Endothelial cell of umbilical vein (primary cell): Measurements from ENCODE around the gene ASGR2. TPM values are rescaled to one million over a fixed set of nuclear protein-coding genes. Genes with fewer than 3 reads are reported as not detected.

Experiments used
- BruUV-seq: library from RNA; stranded (reverse); fragments of 400-500 nt; replicated peaks from 2 replicates; lab custom pipeline; 2021; lab: Mats Ljungman, UMichigan
- CTCF ChIA-PET: fragments of 300-600, 350-600 bp; sonication (Branson Sonifier 250); formaldehyde crosslinking; loops from one replicate; lab custom pipeline; 2021; ENCODE audit warnings: antibody characterized with exemption, inconsistent platforms; lab: Charles Lee
- POLR2A ChIA-PET: fragments of 300-600, 350-600 bp; sonication (Branson Sonifier 250); formaldehyde crosslinking; loops from one replicate; lab custom pipeline; 2021; ENCODE audit warnings: antibody characterized with exemption, inconsistent platforms; lab: Charles Lee
- DNase-seq: peaks from one replicate; pipeline ENCODE4 v3.0.0-alpha.2; 2011; ENCODE audit warnings: low read depth, low spot score
- FAIRE-seq: peaks from 2 replicates; lab custom pipeline; 2011; peaks lifted over from hg19 to GRCh38; lab: Jason Lieb, UNC
- H2AFZ ChIP-seq: 2 replicates; pipeline ENCODE4 v1.6.0; 2012; ENCODE audit warnings: low read depth, low read length, control low read depth, inconsistent platforms
- H3K27ac ChIP-seq: 2 replicates; pipeline ENCODE4 v1.5.1; 2011; ENCODE audit warnings: low read depth, mild to moderate bottlenecking, control low read depth, low read length, moderate library complexity; ENCODE audit not compliant: insufficient read depth
- H3K27me3 ChIP-seq, 2 experiments: 2 replicates each; pipeline versions ENCODE4 v1.6.0 to v1.6.1; 2011; ENCODE audit warnings: low read length in 2 of 2, mixed read lengths in 1 of 2; ENCODE audit not compliant: control insufficient read depth in 2 of 2, insufficient read depth in 2 of 2
- H3K36me3 ChIP-seq, 2 experiments: 2 replicates in 1 of 2; 3 replicates in 1 of 2; pipeline ENCODE4 v1.5.1; 2011; ENCODE audit warnings: low read length in 2 of 2, mild to moderate bottlenecking in 1 of 2, moderate library complexity in 1 of 2; ENCODE audit not compliant: control insufficient read depth in 2 of 2, insufficient read depth in 2 of 2; ENCODE audit errors: extremely low read depth in 1 of 2
- H3K4me1 ChIP-seq: 3 replicates; pipeline ENCODE4 v1.5.1; 2011; ENCODE audit warnings: mild to moderate bottlenecking, low read length; ENCODE audit not compliant: control insufficient read depth, insufficient read depth; ENCODE audit errors: extremely low read depth
- H3K4me2 ChIP-seq: 2 replicates; pipeline ENCODE4 v1.6.1; 2011; ENCODE audit warnings: low read length, control low read depth, mixed read lengths; ENCODE audit not compliant: insufficient read depth
- H3K4me3 ChIP-seq, 3 experiments: fragments of 200-600 bp in 1 of 3; sonication (generic), shearing (Covaris generic) in 1 of 3; replicated peaks in 1 of 3; 2 replicates each; pipeline ENCODE4 v1.5.1; 2011 to 2016; ENCODE audit warnings: control low read depth in 3 of 3, low read length in 3 of 3, mild to moderate bottlenecking in 2 of 3, inconsistent platforms in 1 of 3, low read depth in 1 of 3, moderate library complexity in 1 of 3; ENCODE audit not compliant: insufficient read depth in 1 of 3
- H3K79me2 ChIP-seq: 2 replicates; pipeline ENCODE4 v1.6.0; 2012; ENCODE audit warnings: low read length, inconsistent platforms; ENCODE audit not compliant: control insufficient read depth, insufficient read depth
- H3K9ac ChIP-seq: replicated peaks from 2 replicates; pipeline ENCODE3; 2011; ENCODE audit warnings: low read length, control low read depth; ENCODE audit not compliant: insufficient read depth; ENCODE audit errors: extremely low read depth
- H3K9me1 ChIP-seq: replicated peaks from 3 replicates; pipeline ENCODE4 v1.6.0; 2011; ENCODE audit warnings: mild to moderate bottlenecking, low read length; ENCODE audit not compliant: control insufficient read depth, insufficient read depth; ENCODE audit errors: extremely low read depth
- H3K9me3 ChIP-seq: replicated peaks from 2 replicates; pipeline ENCODE4 v1.5.1; 2012; ENCODE audit warnings: low read length, inconsistent platforms; ENCODE audit not compliant: control insufficient read depth, insufficient read depth
- H4K20me1 ChIP-seq: replicated peaks from 2 replicates; pipeline ENCODE3; 2011; ENCODE audit warnings: mild to moderate bottlenecking, low read length; ENCODE audit not compliant: control insufficient read depth, insufficient read depth; ENCODE audit errors: extremely low read depth
- EZH2 ChIP-seq: IDR thresholded peaks from 2 replicates; pipeline ENCODE4 v1.6.1; 2012; ENCODE audit warnings: borderline replicate concordance, low read depth, mild to moderate bottlenecking, moderate library complexity, low read length, inconsistent platforms; ENCODE audit not compliant: severe bottlenecking
- FOS ChIP-seq: IDR thresholded peaks from 2 replicates; pipeline ENCODE4 v1.6.1; 2011; ENCODE audit warnings: mild to moderate bottlenecking, low read length, moderate library complexity, borderline replicate concordance; ENCODE audit not compliant: insufficient read depth
- GATA2 ChIP-seq: IDR thresholded peaks from 2 replicates; pipeline ENCODE4 v1.7.0; 2011; ENCODE audit warnings: low read depth, mild to moderate bottlenecking, moderate library complexity, mixed read lengths, low read length; ENCODE audit not compliant: insufficient read length, insufficient read depth
- JUN ChIP-seq: IDR thresholded peaks from 2 replicates; pipeline ENCODE4 v1.6.1; 2011; ENCODE audit warnings: borderline replicate concordance, low read depth; ENCODE audit not compliant: insufficient read length, insufficient read depth
- MYC ChIP-seq: IDR thresholded peaks from one replicate; pipeline ENCODE4 v1.6.1; 2011; ENCODE audit warnings: mild to moderate bottlenecking, low read depth, low read length
- POLR2A ChIP-seq: IDR thresholded peaks from 2 replicates; pipeline ENCODE4 v1.6.1; 2012; ENCODE audit warnings: low read depth, mild to moderate bottlenecking, control low read depth, low read length
- POLR2AphosphoS5 ChIP-seq: IDR thresholded peaks from 2 replicates; pipeline ENCODE4 v1.6.1; 2012; ENCODE audit warnings: low read depth, mild to moderate bottlenecking, control low read depth, low read length, moderate library complexity; ENCODE audit not compliant: insufficient read depth
- dilution Hi-C: fragments of 300-500 bp; cut with MboI; formaldehyde crosslinking; loops from one replicate; pipeline ENCODE4 v1.15.0; 2019; ENCODE audit warnings: low sequenced_read_pairs; ENCODE audit not compliant: extremely low pct_ligation_motif_present
- intact Hi-C: fragments of 100-400 bp; cut with micrococcal nuclease; formaldehyde crosslinking; loops from one replicate; pipeline ENCODE4 v1.10.0; 2022
- polyA plus RNA-seq, 4 experiments: library from polyadenylated mRNA; depleted of rRNA in 3 of 4; stranded (reverse) in 3 of 4; unstranded in 1 of 4; fragments of >200 nt; gene quantifications; 2 replicates each; pipeline versions ENCODE4 v1.2.1 to v1.2.3, GENCODE V29; 2011 to 2012; ENCODE audit warnings: missing spikeins in 1 of 4
- total RNA-seq: library from RNA; stranded (reverse); gene quantifications from 2 replicates; pipeline ENCODE4 v1.2.3, GENCODE V29; 2021
- TF ChIP-seq, protein P1 (sequence below): IDR thresholded peaks from 2 replicates; pipeline ENCODE4 v1.6.1; 2011; ENCODE audit not compliant: insufficient read depth, insufficient read length
- TF ChIP-seq, protein P2 (sequence below), 2 donors: IDR thresholded peaks; 1 replicate in 1 of 2; 2 replicates in 1 of 2; pipeline ENCODE4 v1.5.1; 2011; ENCODE audit warnings: low read length in 2 of 2, mild to moderate bottlenecking in 2 of 2, moderate library complexity in 2 of 2, control low read depth in 1 of 2, inconsistent platforms in 1 of 2, low read depth in 1 of 2; ENCODE audit not compliant: insufficient read depth in 1 of 2; ENCODE audit errors: extremely low read depth in 1 of 2

ASGR2 gene
- total and polyA plus RNA-seq, 2 donors (not counting 3 experiments of a cell fraction or from before 2014, with no cell fraction given) = not detected

DNA sequence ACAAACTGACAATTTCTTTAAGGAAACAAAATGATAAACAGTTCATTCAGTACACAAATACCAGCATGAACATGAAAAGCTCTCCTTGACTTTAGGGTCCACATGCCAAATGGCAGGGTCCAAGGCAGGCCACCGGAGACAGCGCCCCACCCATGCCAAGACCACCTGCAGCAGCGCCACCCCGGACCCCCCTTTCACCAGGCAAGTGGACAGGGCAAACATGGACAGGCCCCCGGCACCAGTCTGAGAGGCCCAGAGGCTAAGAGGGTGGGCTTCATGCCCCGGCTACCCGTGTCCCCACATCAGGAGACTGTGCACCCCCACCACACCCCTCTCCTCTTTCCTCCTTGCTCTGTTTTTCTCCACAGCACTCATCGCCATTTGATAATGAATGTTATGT lies 14.7 kb upstream of the ASGR2 start:
- FAIRE-seq (no peak), DNase-seq (no peak)
- no TSS peak for BruUV-seq
- ChIA-PET POLR2A (no interaction called here), CTCF (interaction anchor here (1.5 kb wide), 1 partner anchor 83 kb away, joined by 4 read pairs; no protein-coding TSS in a partner anchor)
- no peak overlapping the region for H3K9ac ChIP-seq
- intact Hi-C loops = loop anchor here (10.0 kb wide), 1 partner anchor 1205 kb away; the partner anchor contains the start of gene ODF4
- H3K79me2 ChIP-seq = no peaks in the 10 kb centered on the region
- no peaks in the 10 kb centered on the region for H4K20me1 ChIP-seq
- no peaks in the 10 kb centered on the region for H3K9me3 ChIP-seq
- dilution Hi-C loops = no loop called here
- no peak overlapping the region for H3K4me2 ChIP-seq
- no peaks in the 10 kb centered on the region for H3K27me3 ChIP-seq
- H2AFZ ChIP-seq = no peak overlapping the region
- no peaks in the 10 kb centered on the region for H3K36me3 ChIP-seq
- H3K9me1 ChIP-seq = no peaks in the 10 kb centered on the region
- no peak overlapping the region for H3K4me3 ChIP-seq
- TF ChIP-seq FOS (no peak), JUN (no peak), POLR2AphosphoS5 (no peak), EZH2 (no peak), POLR2A (no peak), GATA2 (no peak), MYC (no peak)
- TF ChIP-seq, protein P1, sequence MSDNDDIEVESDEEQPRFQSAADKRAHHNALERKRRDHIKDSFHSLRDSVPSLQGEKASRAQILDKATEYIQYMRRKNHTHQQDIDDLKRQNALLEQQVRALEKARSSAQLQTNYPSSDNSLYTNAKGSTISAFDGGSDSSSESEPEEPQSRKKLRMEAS = no peak
- TF ChIP-seq, protein P2, sequence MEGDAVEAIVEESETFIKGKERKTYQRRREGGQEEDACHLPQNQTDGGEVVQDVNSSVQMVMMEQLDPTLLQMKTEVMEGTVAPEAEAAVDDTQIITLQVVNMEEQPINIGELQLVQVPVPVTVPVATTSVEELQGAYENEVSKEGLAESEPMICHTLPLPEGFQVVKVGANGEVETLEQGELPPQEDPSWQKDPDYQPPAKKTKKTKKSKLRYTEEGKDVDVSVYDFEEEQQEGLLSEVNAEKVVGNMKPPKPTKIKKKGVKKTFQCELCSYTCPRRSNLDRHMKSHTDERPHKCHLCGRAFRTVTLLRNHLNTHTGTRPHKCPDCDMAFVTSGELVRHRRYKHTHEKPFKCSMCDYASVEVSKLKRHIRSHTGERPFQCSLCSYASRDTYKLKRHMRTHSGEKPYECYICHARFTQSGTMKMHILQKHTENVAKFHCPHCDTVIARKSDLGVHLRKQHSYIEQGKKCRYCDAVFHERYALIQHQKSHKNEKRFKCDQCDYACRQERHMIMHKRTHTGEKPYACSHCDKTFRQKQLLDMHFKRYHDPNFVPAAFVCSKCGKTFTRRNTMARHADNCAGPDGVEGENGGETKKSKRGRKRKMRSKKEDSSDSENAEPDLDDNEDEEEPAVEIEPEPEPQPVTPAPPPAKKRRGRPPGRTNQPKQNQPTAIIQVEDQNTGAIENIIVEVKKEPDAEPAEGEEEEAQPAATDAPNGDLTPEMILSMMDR (IDR thresholded peaks at IDR 0.05; ENCODE audit: extremely low read depth in 1 of 2, insufficient read depth in 1 of 2, low read depth in 1 of 2, low read length in 2 of 2) = no peak
- H3K27ac ChIP-seq = no peak overlapping the region
- H3K4me1 ChIP-seq = peaks cover 24% of the 10 kb centered on the region
